Measurements from ENCODE around the gene FBLN1.
"Not testable (repeated sequence)": the region's sequence is repeated elsewhere in the genome, so short reads cannot be mapped to it uniquely, and the experiment has no call there.

FBLN1 gene

DNA sequence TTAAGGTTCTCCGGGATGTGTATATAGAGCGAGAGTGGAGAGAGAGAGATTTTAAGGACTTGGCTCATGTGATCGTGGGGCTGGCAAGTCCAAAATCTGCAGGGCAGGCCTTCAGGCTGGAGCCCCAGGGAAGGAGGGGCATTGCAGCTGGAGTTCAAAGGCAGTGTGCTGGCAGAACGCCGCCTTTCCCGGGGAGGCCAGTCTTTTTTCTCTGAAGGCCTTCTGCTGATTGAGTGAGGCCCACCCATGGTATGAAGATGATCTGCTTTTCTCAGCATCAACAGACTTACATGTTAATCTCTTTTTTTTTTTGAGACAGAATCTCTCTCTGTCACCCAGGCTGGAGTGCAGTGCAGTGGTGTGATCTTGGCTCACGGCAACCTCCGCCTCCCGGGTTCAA, 25.4 kb downstream of the FBLN1 start:
- DNase-seq = no peak

- DNase-seq = no peak
These were observed 26.4 kb downstream of the FBLN1 start for GRCh38 chr22:45529105-45529504.

- no peak for DNase-seq
These were observed 27.4 kb downstream of the FBLN1 start for GRCh38 chr22:45529971-45530575.

DNA sequence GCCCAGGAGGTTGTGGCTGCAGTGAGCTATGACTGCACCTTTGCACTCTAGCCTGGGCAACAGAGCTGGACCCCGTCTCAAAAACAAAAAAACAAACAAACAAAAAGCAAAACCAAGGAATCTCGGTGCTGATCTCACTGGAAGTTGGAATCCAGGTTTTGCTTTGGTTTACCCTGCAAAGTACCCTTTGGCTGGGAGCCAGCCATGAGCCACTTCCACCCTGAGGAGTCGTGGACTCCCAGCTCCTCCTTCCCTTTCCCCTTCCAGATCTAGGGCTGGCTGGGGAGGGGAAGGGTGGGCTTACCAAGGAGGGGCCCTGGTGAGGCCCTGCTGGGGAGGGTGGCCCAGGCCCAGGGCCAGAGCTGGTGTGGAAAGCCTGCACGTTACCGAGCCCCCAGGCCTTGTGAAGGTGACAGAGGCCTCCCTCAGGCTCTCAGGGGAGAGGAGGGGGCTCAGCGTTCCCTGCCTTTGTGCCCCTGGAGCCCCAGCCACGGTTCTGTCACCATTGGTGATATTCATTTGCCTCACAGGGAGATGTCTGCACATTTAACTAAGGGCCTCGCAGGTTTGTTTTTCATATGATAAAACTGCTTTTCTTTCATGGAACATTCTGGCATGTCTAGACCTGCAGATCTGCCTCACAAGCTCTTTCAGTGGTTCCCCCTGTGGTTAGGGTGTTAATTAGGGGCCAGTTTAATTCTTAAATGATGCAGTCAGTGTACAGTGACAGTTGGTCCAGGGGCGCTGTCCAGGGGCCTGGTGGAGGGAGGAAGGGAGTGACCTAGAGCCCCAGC, 29.0 kb downstream of the FBLN1 start:
- DNase-seq = no peak

DNA sequence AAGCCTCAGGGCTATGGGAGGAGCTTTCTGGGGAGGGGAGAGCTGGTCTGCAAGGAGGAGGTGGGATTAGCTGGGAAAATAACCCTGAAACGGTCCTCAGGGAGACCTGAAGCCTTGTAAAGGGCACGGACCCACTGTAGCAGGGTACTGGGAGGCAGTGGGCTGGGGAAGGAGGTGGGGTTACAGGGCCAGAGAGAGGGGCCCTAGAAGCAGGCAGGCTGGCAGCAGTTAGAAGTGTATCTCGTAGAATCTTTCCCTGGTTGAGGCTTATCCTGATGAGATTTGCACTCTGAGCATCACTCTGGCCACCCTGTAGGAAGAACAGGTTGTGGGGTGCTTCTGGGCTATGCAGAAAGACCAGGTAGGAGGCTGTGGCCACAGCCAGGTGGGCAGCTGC, 29.6 kb downstream of the FBLN1 start:
- DNase-seq = no peak

GRCh38 chr22:45533703-45534102, 31.0 kb downstream of the FBLN1 start:
- DNase-seq = no peak

GRCh38 chr22:45534339-45535192, 31.9 kb downstream of the FBLN1 start:
- no peak for DNase-seq

DNA sequence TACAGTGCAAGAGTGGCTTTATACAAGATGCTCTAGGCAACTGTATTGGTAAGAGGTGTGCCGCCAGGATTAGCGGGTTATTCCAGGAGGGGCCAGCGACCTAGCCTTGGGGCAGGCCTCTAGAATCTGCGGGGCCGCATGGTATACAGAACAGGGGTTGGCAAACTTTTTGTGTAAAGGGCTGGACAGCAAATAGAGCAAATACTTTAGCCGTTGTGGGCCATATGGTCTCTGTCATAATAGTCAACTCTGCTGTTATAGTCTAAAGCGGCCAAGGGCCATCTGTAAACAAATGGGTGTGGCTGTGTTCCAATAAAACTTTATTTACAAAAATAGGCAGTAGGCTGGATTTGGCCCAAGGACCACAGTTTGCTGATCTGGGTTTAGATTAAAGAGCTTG, 32.6 kb downstream of the FBLN1 start:
- no peak for DNase-seq

GRCh38 chr22:45535835-45536234, 33.2 kb downstream of the FBLN1 start:
- DNase-seq = not testable (repeated sequence)

DNA sequence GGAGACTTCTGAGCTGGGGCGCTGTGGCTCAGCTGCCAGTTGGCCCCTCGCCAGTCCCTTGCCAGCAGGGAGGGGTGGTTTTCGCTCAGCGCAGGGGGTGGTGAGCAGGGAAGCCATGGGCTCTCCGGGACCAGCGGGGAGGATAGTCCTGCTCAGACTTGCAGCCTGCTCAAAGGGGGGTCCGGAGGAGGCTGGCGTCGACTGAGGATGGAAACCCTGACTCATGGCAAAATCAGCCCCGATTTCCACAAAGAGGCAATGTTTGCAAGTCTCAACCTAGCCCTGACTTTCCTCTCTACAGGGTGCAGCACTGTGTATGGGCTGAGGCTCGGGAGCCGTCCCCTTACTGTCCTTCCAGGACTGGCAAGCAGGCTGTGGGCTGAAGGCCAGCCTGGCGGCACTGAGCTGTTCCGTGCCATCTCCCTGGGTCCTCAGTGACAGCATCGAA, 35.1 kb downstream of the FBLN1 start:
- no peak for DNase-seq

DNA sequence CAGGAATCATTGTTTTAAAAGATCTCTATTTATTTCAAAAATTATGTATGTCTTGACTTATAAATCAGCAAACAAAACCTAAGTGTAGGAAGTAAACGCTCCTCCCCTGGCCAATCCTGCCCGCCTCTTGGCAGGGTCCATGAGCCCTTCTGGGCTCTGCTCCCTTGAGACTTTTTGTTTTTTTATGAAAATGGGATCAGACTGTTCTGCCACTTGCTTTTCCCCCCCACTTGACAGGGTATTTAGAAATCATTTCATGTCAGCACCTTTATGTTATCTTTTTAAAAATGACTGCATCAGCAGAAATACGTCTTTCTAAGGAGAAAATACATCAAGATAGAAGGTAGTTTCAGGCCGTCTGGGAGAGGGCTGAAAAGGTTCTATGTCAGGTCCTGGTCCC, 35.6 kb downstream of the FBLN1 start:
- no peak for DNase-seq

DNA sequence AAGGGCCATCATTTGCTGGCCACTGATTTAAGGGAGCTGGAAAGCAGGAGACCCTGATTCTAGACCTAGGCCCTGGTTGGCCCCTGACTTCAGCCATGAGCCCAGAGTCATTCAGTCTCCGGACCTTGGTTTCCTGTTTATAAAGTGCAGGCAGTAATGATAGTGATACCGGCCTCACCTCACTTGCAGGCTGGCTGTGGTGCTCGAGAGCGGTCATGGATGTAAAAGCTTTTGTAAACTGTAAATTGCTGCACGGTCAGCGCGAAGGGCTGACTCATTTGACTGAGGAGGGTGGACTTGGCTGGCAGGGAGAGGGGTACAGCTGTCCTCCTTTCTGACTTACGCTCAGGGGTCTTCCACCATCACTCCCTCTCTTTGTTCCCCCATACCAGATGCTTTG, 37.4 kb downstream of the FBLN1 start:
- no peak for DNase-seq

- no peak for DNase-seq
These were observed 38.8 kb downstream of the FBLN1 start for GRCh38 chr22:45541382-45541979.

DNA sequence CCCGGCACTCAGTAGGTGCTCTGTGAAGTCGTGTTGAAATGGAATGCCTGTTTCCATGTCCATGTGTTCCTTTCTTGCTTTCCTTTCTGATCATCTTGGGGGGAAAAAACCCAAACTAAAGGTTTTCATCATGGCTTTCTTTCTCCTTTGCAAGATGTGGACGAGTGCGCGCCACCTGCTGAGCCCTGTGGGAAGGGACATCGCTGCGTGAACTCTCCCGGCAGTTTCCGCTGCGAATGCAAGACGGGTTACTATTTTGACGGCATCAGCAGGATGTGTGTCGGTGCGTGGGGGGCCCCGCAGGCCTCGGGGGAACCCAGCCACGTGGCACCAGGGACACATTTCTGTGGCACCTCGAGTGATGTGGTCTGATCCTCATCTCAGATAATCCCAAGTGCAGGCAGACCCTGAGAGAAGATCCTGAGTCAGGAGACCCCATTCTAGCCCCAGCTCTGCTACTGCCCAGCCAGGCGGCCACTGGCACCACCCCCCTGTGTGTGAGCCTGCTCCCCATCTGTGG, 39.4 kb downstream of the FBLN1 start:
- no peak for DNase-seq

DNA sequence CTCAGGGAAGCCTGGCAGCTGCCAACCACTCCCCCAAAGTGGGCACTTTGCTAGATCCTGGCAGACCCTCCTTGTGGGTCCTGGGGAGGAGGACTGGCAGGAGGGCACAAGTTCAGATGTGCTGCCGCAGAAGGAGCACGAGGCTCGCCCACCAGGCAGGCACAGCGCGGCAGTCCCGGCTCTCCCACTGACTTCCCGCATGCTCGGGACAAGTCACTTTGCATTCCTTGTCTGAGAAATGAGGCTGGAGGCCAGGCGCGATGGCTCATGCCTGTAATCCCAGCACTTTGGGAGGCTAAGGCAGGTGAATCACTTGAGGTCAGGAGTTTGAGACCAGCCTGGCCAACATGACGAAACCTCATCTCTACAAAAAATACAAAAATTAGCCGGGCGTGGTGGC, 40.1 kb downstream of the FBLN1 start:
- DNase-seq = not testable (repeated sequence)

GRCh38 chr22:45543243-45543642, 40.6 kb downstream of the FBLN1 start:
- DNase-seq = no peak

DNA sequence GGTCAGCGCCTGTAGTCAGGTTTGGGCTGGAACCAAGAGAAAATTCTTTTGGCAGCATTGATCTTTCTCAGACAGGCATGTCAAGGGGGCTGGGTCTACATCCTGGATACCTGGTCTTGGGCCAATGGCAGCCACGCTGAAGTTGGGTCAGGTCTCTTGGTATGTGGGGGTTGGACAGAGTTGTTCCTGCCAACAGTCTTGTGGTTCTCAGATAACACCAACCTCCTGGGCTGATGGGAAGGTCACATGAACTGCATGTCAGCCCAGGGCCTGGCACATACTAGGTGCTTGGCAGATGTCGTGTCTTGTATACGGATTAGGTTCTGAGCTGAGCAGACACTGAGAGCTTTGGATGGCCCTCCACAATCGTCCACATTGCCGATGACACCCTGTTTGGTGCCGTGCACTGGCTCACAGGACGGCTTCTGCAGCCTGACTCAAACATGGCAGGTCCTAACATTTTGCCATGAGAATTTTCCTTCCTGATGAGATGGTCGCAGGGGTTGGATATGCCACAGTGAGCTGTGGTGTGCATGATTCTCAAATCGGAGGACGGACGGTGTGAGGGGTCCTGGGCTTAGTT, 42.0 kb downstream of the FBLN1 start:
- no peak for DNase-seq

- DNase-seq = no peak
These were observed 43.8 kb downstream of the FBLN1 start for GRCh38 chr22:45546333-45547015.

DNA sequence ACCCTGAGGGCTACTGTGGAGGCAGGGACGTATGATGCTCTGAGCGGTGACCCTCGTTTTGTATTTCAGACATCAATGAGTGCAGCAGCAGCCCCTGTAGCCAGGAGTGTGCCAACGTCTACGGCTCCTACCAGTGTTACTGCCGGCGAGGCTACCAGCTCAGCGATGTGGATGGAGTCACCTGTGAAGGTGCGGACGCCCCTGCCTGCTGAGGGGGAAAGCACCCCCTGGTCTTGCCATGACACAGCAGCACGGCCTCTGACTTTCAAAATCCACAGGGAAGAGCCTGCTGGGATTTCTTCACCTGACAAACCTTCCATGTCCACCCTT, 44.3 kb downstream of the FBLN1 start:
- DNase-seq = no peak

DNA sequence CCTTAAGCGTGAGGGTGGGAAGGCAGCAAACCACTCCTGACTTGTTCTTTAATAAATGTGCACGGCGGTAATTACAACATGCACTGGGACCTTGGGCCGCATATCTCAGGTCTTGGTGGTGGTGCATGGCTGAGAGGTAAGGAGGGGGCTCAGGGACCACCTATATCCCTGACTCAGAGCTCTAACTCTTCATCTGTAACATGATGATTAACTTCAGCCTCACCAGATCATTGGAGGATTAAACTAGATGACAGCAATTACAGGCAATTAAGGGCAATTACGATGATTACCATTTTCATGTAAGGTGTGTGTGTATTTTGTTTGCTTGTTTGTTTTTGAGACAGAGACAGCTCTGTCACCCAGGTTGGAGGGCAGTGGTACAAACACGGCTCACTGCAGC, 45.0 kb downstream of the FBLN1 start:
- no peak for DNase-seq

- no peak for DNase-seq
These were observed 45.7 kb downstream of the FBLN1 start for GRCh38 chr22:45548247-45548840.

Data from SW 1271 (cell line).